DOHH2 (cell line): ENCODE data around the gene TASP1.

Experiments
- H3F3A ChIP-seq: fragments of 200-600 bp; sonication (generic), shearing (Covaris generic); 2 replicates; pipeline ENCODE4 v1.6.0; 2016; ENCODE audit warnings: antibody characterized with exemption, mild to moderate bottlenecking; ENCODE audit not compliant: control insufficient read depth, insufficient read depth
- H3K27ac ChIP-seq: fragments of 200-600 bp; sonication (generic); 2 replicates; pipeline ENCODE4 v1.5.1; 2014; ENCODE audit warnings: low read depth, mild to moderate bottlenecking, low read length, moderate library complexity
- H3K27me3 ChIP-seq: fragments of 200-600 bp; sonication (generic); 2 replicates; pipeline ENCODE4 v1.6.1; 2014; ENCODE audit warnings: mild to moderate bottlenecking, low read length, mixed read lengths; ENCODE audit not compliant: control insufficient read depth
- H3K36me3 ChIP-seq: fragments of 200-600 bp; sonication (generic); 2 replicates; pipeline ENCODE4 v1.6.1; 2014; ENCODE audit warnings: mild to moderate bottlenecking, low read length, moderate library complexity, mixed read lengths; ENCODE audit not compliant: control insufficient read depth
- H3K4me1 ChIP-seq: fragments of 200-600 bp; sonication (generic); 2 replicates; pipeline ENCODE4 v1.6.1; 2014; ENCODE audit warnings: mild to moderate bottlenecking, low read length, mixed read lengths; ENCODE audit not compliant: control insufficient read depth
- H3K4me2 ChIP-seq: fragments of 200-600 bp; sonication (generic); 2 replicates; pipeline ENCODE4 v1.6.0; 2014; ENCODE audit warnings: mild to moderate bottlenecking, low read length, moderate library complexity
- H3K4me3 ChIP-seq: fragments of 200-600 bp; sonication (generic); 2 replicates; pipeline ENCODE4 v1.5.1; 2014; ENCODE audit warnings: mild to moderate bottlenecking, low read length, mixed read lengths
- H3K79me2 ChIP-seq: fragments of 200-600 bp; sonication (generic); 2 replicates; pipeline ENCODE4 v1.6.1; 2014; ENCODE audit warnings: mild to moderate bottlenecking, low read length, mixed read lengths; ENCODE audit not compliant: control insufficient read depth
- H3K9me2 ChIP-seq: fragments of 200-600 bp; sonication (generic); replicated peaks from 2 replicates; pipeline ENCODE4 v1.6.1; 2014; ENCODE audit warnings: mild to moderate bottlenecking, low read length, mixed read lengths; ENCODE audit not compliant: control insufficient read depth
- H3K9me3 ChIP-seq: fragments of 200-600 bp; sonication (generic); 2 replicates; pipeline ENCODE4 v1.6.1; 2014; ENCODE audit warnings: antibody characterized with exemption, low read length, mixed read lengths; ENCODE audit not compliant: control insufficient read depth, insufficient read depth
- H4K20me1 ChIP-seq: fragments of 200-600 bp; sonication (generic); 2 replicates; pipeline ENCODE4 v1.6.0; 2014; ENCODE audit warnings: low read depth, mild to moderate bottlenecking, antibody characterized with exemption, low read length, moderate library complexity; ENCODE audit not compliant: control insufficient read depth, insufficient read depth
- EZH2phosphoT487 ChIP-seq: fragments of 200-600 bp; sonication (generic); IDR thresholded peaks from 2 replicates; pipeline ENCODE4 v1.6.1; 2017; ENCODE audit warnings: borderline replicate concordance, mild to moderate bottlenecking, antibody characterized with exemption, low read length, moderate library complexity, mixed read lengths
- TF ChIP-seq, protein P1 (sequence below): fragments of 200-600 bp; sonication (generic); IDR thresholded peaks from one replicate; pipeline ENCODE4 v1.5.1; 2014; ENCODE audit warnings: antibody characterized with exemption, mild to moderate bottlenecking, low read depth, low read length; ENCODE audit not compliant: poor library complexity, severe bottlenecking

The TASP1 gene

GRCh38 chr20:13671916-13672378 lies 33.2 kb upstream of the TASP1 start:
- H4K20me1 ChIP-seq = no peaks in the 10 kb centered on the region
- H3K4me1 ChIP-seq = no peaks in the 10 kb centered on the region
- TF ChIP-seq EZH2phosphoT487 = no peak
- TF ChIP-seq, protein P1, sequence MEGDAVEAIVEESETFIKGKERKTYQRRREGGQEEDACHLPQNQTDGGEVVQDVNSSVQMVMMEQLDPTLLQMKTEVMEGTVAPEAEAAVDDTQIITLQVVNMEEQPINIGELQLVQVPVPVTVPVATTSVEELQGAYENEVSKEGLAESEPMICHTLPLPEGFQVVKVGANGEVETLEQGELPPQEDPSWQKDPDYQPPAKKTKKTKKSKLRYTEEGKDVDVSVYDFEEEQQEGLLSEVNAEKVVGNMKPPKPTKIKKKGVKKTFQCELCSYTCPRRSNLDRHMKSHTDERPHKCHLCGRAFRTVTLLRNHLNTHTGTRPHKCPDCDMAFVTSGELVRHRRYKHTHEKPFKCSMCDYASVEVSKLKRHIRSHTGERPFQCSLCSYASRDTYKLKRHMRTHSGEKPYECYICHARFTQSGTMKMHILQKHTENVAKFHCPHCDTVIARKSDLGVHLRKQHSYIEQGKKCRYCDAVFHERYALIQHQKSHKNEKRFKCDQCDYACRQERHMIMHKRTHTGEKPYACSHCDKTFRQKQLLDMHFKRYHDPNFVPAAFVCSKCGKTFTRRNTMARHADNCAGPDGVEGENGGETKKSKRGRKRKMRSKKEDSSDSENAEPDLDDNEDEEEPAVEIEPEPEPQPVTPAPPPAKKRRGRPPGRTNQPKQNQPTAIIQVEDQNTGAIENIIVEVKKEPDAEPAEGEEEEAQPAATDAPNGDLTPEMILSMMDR = no peak
- H3K9me3 ChIP-seq = no peaks in the 10 kb centered on the region
- no peak overlapping the region for H3K4me3 ChIP-seq
- peaks cover 8% of the 10 kb centered on the region for H3K27me3 ChIP-seq
- H3K4me2 ChIP-seq = no peak overlapping the region
- H3K79me2 ChIP-seq = no peaks in the 10 kb centered on the region
- no peaks in the 10 kb centered on the region for H3K9me2 ChIP-seq
- H3F3A ChIP-seq = no peaks in the 10 kb centered on the region
- H3K27ac ChIP-seq = no peak overlapping the region
- H3K36me3 ChIP-seq = no peaks in the 10 kb centered on the region

DNA sequence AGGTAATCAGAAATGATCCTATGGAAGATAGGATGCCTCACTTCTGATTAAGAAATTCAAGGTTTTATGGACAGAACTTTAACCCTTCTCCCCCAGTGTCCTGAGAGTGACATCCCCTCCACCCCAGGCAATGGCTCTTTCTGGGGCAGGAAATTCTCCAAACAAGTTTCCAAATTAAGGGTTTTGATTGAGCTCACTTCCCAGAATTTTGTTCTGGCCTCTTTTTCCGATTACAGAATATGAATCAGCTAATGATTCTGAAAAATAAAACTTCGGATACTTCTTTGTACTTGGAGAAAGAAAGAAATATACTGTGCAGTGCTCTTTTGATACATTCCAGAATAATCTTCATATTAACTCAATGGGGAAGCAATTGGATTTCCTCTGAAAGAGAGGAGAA lies 32.8 kb upstream of the TASP1 start:
- no peaks in the 10 kb centered on the region for H3K4me1 ChIP-seq

GRCh38 chr20:13670160-13670559 lies 31.4 kb upstream of the TASP1 start:
- Histone ChIP-seq H3K27me3 (peaks cover 8% of the 10 kb centered on the region), H3K9me3 (no peaks in the 10 kb centered on the region), H3K4me3 (no peak overlapping the region), H3K79me2 (no peaks in the 10 kb centered on the region), H3K4me2 (no peak overlapping the region), H3K4me1 (no peaks in the 10 kb centered on the region), H3K27ac (no peak overlapping the region), H3F3A (no peaks in the 10 kb centered on the region), H3K9me2 (no peaks in the 10 kb centered on the region), H3K36me3 (no peaks in the 10 kb centered on the region), H4K20me1 (no peaks in the 10 kb centered on the region)
- TF ChIP-seq EZH2phosphoT487 = no peak
- TF ChIP-seq, protein P1 = no peak

More for the DNA sequence above, 32.8 kb upstream of the TASP1 start:
- no peaks in the 10 kb centered on the region for H4K20me1 ChIP-seq
- no peak overlapping the region for H3K4me2 ChIP-seq
- H3K27me3 ChIP-seq = peaks cover 8% of the 10 kb centered on the region
- no peaks in the 10 kb centered on the region for H3K79me2 ChIP-seq
- H3F3A ChIP-seq = no peaks in the 10 kb centered on the region
- H3K27ac ChIP-seq = no peak overlapping the region
- TF ChIP-seq, protein P1 = no peak
- no peak for TF ChIP-seq EZH2phosphoT487
- H3K4me3 ChIP-seq = no peak overlapping the region
- H3K9me3 ChIP-seq = no peaks in the 10 kb centered on the region
- H3K36me3 ChIP-seq = no peaks in the 10 kb centered on the region
- H3K9me2 ChIP-seq = no peaks in the 10 kb centered on the region
